ENCODE data around the gene FOXK2. TPM values are rescaled to one million over a fixed set of nuclear protein-coding genes. Genes with fewer than 3 reads are reported as not detected.

FOXK2 gene
- total RNA-seq, 3 donors from 2014 or later (not counting 1 experiment from before 2014, with no cell fraction given), result 42.5 to 50.0 (median 46.4) TPM

DNA sequence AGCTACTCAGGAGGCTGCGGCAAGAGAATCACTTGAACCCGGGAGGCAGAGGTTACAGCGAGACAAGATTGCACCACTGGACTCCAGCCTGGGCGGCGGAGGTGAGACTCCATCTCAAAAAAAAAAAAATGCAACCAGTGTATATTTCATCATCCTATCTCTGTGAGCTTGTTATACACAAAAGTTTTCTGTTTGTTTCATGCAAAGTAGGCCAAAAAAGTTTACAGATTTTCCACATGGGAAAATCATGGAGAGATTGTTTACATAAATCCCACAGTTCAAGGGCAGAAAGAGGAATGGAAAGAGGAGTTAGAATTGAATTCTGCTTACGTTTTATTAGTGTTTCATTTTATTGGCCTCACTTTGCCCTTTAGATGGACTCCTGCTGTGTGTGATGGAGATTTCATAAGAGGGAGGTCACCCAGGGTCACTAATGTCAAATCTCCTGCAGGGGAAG lies 36.3 kb upstream of the FOXK2 start:
- Histone ChIP-seq H3K4me3 (ENCODE audit: low read length) (no peak overlapping the region), H3K9me3 (ENCODE audit: control insufficient read depth, insufficient read depth, low read length) (no peaks in the 10 kb centered on the region), H3K27ac (ENCODE audit: low read length) (no peak overlapping the region), H3K4me1 (ENCODE audit: control insufficient read depth, insufficient read depth, low read length) (peaks cover 29% of the 10 kb centered on the region), H3K36me3 (ENCODE audit: control insufficient read depth, insufficient read depth, low read length) (peaks cover 69% of the 10 kb centered on the region), H3K27me3 (ENCODE audit: control insufficient read depth, insufficient read depth, low read length) (no peaks in the 10 kb centered on the region)
- Mint-ChIP-seq H3K27ac (no peak overlapping the region), H3K36me3 (no peaks in the 10 kb centered on the region), H3K4me1 (peaks cover 20 to 29% of the 10 kb centered on the region in 2 donors), H3K4me3 (no peak overlapping the region), H3K9me3 (no peaks in the 10 kb centered on the region), H3K27me3 (ENCODE audit: low read depth in 2 of 2) (no peaks in the 10 kb centered on the region)
- WGBS (ENCODE audit: insufficient coverage), result 96% methylated on average over 6 of the region's 6 CpGs
- no peak for DNase-seq
- intact Hi-C loops (cut with micrococcal nuclease), result no loop called here
- no peak for ATAC-seq
- TF ChIP-seq, protein P1, sequence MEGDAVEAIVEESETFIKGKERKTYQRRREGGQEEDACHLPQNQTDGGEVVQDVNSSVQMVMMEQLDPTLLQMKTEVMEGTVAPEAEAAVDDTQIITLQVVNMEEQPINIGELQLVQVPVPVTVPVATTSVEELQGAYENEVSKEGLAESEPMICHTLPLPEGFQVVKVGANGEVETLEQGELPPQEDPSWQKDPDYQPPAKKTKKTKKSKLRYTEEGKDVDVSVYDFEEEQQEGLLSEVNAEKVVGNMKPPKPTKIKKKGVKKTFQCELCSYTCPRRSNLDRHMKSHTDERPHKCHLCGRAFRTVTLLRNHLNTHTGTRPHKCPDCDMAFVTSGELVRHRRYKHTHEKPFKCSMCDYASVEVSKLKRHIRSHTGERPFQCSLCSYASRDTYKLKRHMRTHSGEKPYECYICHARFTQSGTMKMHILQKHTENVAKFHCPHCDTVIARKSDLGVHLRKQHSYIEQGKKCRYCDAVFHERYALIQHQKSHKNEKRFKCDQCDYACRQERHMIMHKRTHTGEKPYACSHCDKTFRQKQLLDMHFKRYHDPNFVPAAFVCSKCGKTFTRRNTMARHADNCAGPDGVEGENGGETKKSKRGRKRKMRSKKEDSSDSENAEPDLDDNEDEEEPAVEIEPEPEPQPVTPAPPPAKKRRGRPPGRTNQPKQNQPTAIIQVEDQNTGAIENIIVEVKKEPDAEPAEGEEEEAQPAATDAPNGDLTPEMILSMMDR (IDR thresholded peaks at IDR 0.05), result no peak

DNA sequence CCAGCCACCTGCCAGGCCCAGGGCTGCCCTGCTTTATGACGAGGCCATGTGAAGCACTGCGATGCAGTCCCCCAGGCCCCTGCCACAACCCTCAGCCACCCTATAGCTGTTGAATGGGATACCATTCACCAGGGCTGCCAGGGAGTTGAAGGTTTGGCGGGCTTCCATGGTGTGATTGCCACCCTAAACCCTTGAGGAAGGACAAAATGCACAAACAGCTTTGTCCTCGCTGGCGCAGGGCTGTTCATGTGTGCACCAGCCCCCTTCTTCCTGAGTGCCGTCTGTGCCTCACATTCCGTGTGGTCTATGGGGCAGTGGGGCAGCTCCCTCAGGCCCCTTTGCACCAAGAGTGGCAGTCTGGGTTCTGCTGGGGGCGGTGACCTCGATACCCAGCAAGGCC lies 35.7 kb upstream of the FOXK2 start:
- 94% methylated on average over 9 of the region's 9 CpGs for WGBS (ENCODE audit: insufficient coverage)
- Histone ChIP-seq H3K4me1 (ENCODE audit: control insufficient read depth, insufficient read depth, low read length) (peaks cover 23% of the 10 kb centered on the region), H3K27me3 (ENCODE audit: control insufficient read depth, insufficient read depth, low read length) (no peaks in the 10 kb centered on the region), H3K4me3 (ENCODE audit: low read length) (no peak overlapping the region), H3K9me3 (ENCODE audit: control insufficient read depth, insufficient read depth, low read length) (no peaks in the 10 kb centered on the region), H3K36me3 (ENCODE audit: control insufficient read depth, insufficient read depth, low read length) (peaks cover 69% of the 10 kb centered on the region), H3K27ac (ENCODE audit: low read length) (no peak overlapping the region)
- H3K36me3 Mint-ChIP-seq, result no peaks in the 10 kb centered on the region
- ATAC-seq (no peak), DNase-seq (no peak)
- no peak overlapping the region for H3K27ac Mint-ChIP-seq
- no peaks in the 10 kb centered on the region for H3K27me3 Mint-ChIP-seq (ENCODE audit: low read depth in 2 of 2)
- H3K4me3 Mint-ChIP-seq, result no peak overlapping the region
- intact Hi-C loops (cut with micrococcal nuclease), result no loop called here
- no peaks in the 10 kb centered on the region for H3K9me3 Mint-ChIP-seq
- TF ChIP-seq, protein P1 (IDR thresholded peaks at IDR 0.05), result no peak
- H3K4me1 Mint-ChIP-seq, result peaks cover 18 to 28% of the 10 kb centered on the region in 2 donors

DNA sequence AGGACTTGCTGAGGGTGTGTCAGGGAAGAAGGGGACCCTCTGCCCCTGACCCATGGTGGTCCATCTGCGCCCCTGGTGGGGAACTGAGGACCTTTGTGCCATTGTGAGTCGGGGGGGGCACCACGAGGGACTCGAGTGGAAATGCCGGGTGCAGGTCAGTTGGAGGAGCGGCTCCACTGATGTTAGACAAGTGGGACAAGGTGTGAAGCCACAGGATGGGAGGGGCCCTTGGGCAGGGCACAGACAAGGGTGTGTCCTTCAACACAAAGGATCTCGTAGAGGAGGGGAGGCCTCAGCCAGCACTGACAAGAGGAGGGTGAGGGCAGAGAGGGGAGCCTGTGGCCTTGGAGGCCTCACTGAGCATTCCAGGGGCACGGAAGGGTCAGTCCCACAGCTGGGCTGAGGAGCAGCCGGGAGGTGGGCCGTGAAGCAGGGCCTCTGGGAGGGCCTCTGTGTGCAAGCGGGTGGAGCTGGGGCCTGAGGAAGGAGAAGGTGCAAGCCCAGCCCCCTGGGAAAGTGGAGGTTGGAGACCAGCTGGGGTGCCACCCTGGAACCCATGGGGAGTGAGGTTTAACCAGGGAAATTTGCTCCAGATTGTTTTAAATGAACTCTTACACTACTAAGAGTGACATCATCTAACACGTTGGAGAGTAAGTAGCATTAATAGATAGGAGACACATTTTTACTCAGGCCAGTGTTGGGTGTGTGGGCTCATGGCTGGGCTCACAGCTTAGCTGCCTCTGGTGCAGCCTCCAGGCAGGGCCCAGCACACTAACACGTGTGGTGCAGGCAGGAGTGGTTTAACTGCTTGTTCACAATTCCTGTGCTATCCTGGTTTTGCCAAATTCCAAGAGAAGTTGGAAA lies 33.1 kb upstream of the FOXK2 start:
- WGBS (ENCODE audit: insufficient coverage), result 45% methylated on average over 13 of the region's 13 CpGs
- no peak overlapping the region for H3K4me3 ChIP-seq (ENCODE audit: low read length)
- H3K9me3 ChIP-seq (ENCODE audit: control insufficient read depth, insufficient read depth, low read length), result no peaks in the 10 kb centered on the region
- H3K36me3 ChIP-seq (ENCODE audit: control insufficient read depth, insufficient read depth, low read length), result peaks cover 46% of the 10 kb centered on the region
- H3K27me3 ChIP-seq (ENCODE audit: control insufficient read depth, insufficient read depth, low read length), result no peaks in the 10 kb centered on the region
- intact Hi-C loops (cut with micrococcal nuclease), result no loop called here
- Mint-ChIP-seq H3K27me3 (ENCODE audit: low read depth in 2 of 2) (no peaks in the 10 kb centered on the region), H3K4me1 (peaks cover 11 to 21% of the 10 kb centered on the region in 2 donors), H3K9me3 (no peaks in the 10 kb centered on the region), H3K27ac (peak overlapping the region; percentile 45 to 78), H3K36me3 (no peaks in the 10 kb centered on the region), H3K4me3 (peak overlapping the region; percentile 77)
- TF ChIP-seq, protein P1 (IDR thresholded peaks at IDR 0.05), result no peak
- peaks cover 16% of the 10 kb centered on the region for H3K4me1 ChIP-seq (ENCODE audit: control insufficient read depth, insufficient read depth, low read length)
- no peak overlapping the region for H3K27ac ChIP-seq (ENCODE audit: low read length)
- DNase-seq, result peak in 1 of 2 donors; percentile 29
- ATAC-seq, result peak; percentile 45 to 61 (median 45)

Data from natural killer cell (primary cell).